PC-9 (cell line): ENCODE results near the gene GUK1. TPM values are rescaled to one million over a fixed set of nuclear protein-coding genes. Genes with fewer than 3 reads are reported as not detected.
A peak's percentile ranks its signal among the peaks of the same experiment; 100 is the strongest.

Experiments
- BruUV-seq: library from RNA; stranded (reverse); fragments of 400-500 nt; replicated peaks from 2 replicates; lab custom pipeline; 2021; lab: Mats Ljungman, UMichigan
- CTCF ChIA-PET: fragments of 300-600 bp; sonication (Branson Sonifier 250); formaldehyde crosslinking; loops from one replicate; lab custom pipeline; 2022; ENCODE audit warnings: antibody characterized with exemption; lab: Charles Lee
- POLR2A ChIA-PET: fragments of 300-600 bp; sonication (Branson Sonifier 250); formaldehyde crosslinking; loops from one replicate; lab custom pipeline; 2022; ENCODE audit warnings: antibody characterized with exemption; ENCODE audit not compliant: unreplicated experiment; lab: Charles Lee
- DNase-seq, 2 experiments: peaks; one replicate each; pipeline versions ENCODE4 v3.0.0 to v3.0.0-alpha.2; 2015 to 2022; ENCODE audit warnings: mixed read lengths in 1 of 2
- H2AFZ ChIP-seq: fragments of 200-600 bp; sonication (generic); 2 replicates; pipeline ENCODE4 v1.8.1; 2017; ENCODE audit warnings: antibody characterized with exemption
- H3F3A ChIP-seq: fragments of 200-600 bp; sonication (generic); 2 replicates; pipeline ENCODE4 v1.8.1; 2017; ENCODE audit warnings: antibody characterized with exemption, mild to moderate bottlenecking, low read depth; ENCODE audit not compliant: insufficient read depth
- H3K27ac ChIP-seq: fragments of 200-600 bp; sonication (generic); 2 replicates; pipeline ENCODE4 v1.6.1; 2016; ENCODE audit warnings: mixed run types
- H3K27me3 ChIP-seq: fragments of 200-600 bp; sonication (generic); 2 replicates; pipeline ENCODE4 v1.6.1; 2016; ENCODE audit warnings: low read depth, mixed run types; ENCODE audit not compliant: insufficient read depth
- H3K36me3 ChIP-seq: fragments of 200-600 bp; sonication (generic); 2 replicates; pipeline ENCODE4 v1.6.1; 2016; ENCODE audit warnings: low read depth, mixed run types
- H3K4me1 ChIP-seq: fragments of 200-600 bp; sonication (generic); replicated peaks from 2 replicates; pipeline ENCODE4 v1.6.1; 2016; ENCODE audit warnings: mixed run types; ENCODE audit not compliant: insufficient read depth
- H3K4me2 ChIP-seq: fragments of 200-600 bp; sonication (generic); 2 replicates; pipeline ENCODE4 v1.6.1; 2017; ENCODE audit warnings: mixed run types
- H3K4me3 ChIP-seq: fragments of 200-600 bp; sonication (generic); 2 replicates; pipeline ENCODE4 v1.6.1; 2016; ENCODE audit warnings: mixed run types
- H3K79me2 ChIP-seq: fragments of 200-600 bp; sonication (generic); 2 replicates; pipeline ENCODE4 v1.6.1; 2017; ENCODE audit warnings: low read depth, mixed run types
- H3K9me2 ChIP-seq: fragments of 200-600 bp; sonication (generic); 2 replicates; pipeline ENCODE4 v1.8.1; 2017; ENCODE audit warnings: mild to moderate bottlenecking; ENCODE audit not compliant: insufficient read depth
- H3K9me3 ChIP-seq: fragments of 200-600 bp; sonication (generic); 2 replicates; pipeline ENCODE4 v1.8.1; 2016; ENCODE audit warnings: low read depth; ENCODE audit not compliant: insufficient read depth
- H4K20me1 ChIP-seq: fragments of 200-600 bp; sonication (generic); 2 replicates; pipeline ENCODE4 v1.8.1; 2017; ENCODE audit not compliant: insufficient read depth
- CTCF ChIP-seq: fragments of 200-600 bp; sonication (generic); conservative IDR thresholded peaks from 2 replicates; pipeline ENCODE4 v1.6.1; 2017; ENCODE audit warnings: mixed run types, antibody characterized with exemption, mild to moderate bottlenecking, moderate library complexity
- EZH2 ChIP-seq: fragments of 200-600 bp; sonication (generic); IDR thresholded peaks from 2 replicates; pipeline ENCODE4 v1.8.0; 2017; ENCODE audit warnings: antibody characterized with exemption, low read depth
- intact Hi-C: fragments of 100-400 bp; cut with micrococcal nuclease; formaldehyde crosslinking; loops from one replicate; pipeline ENCODE4 v1.10.0; 2022; ENCODE audit not compliant: unreplicated experiment
- total RNA-seq: library from RNA; stranded (reverse); gene quantifications from 2 replicates; pipeline ENCODE4 v1.2.3, GENCODE V29; 2021

Gene GUK1
- total RNA-seq, 1 experiment from 2014 or later: 239 TPM

- Histone ChIP-seq H2AFZ (peak overlapping the region; percentile 93; the same call in 1 of the 2 replicates), H3K27ac (no peak overlapping the region), H3F3A (peaks cover 55% of the 10 kb centered on the region), H3K27me3 (no peaks in the 10 kb centered on the region), H3K4me1 (peaks cover 8% of the 10 kb centered on the region; the same call in 1 of the 2 replicates), H3K4me3 (peak overlapping the region; percentile 85), H3K9me3 (no peaks in the 10 kb centered on the region), H3K36me3 (peaks cover 8% of the 10 kb centered on the region; the same call in 1 of the 2 replicates), H3K4me2 (peak overlapping the region; percentile 45), H4K20me1 (peaks cover 33% of the 10 kb centered on the region), H3K9me2 (no peaks in the 10 kb centered on the region), H3K79me2 (peaks cover 9% of the 10 kb centered on the region)
- intact Hi-C loops: loop anchor here (2.0 kb wide), 1 partner anchor 97 kb away; no protein-coding TSS in a partner anchor
- TF ChIP-seq EZH2 (no peak), CTCF (no peak; the same call in 1 of the 2 replicates)
- BruUV-seq: no TSS peak
- POLR2A ChIA-PET: interaction anchor here (0.5 kb wide), 1 partner anchor 20 kb away, joined by 3 read pairs; no protein-coding TSS in a partner anchor
- CTCF ChIA-PET: no interaction called here
- DNase-seq: peak in 1 of 2 experiments; percentile 74
Observed at GRCh38 chr1:228101994-228102790, 37.9 kb upstream of the GUK1 start.

DNA sequence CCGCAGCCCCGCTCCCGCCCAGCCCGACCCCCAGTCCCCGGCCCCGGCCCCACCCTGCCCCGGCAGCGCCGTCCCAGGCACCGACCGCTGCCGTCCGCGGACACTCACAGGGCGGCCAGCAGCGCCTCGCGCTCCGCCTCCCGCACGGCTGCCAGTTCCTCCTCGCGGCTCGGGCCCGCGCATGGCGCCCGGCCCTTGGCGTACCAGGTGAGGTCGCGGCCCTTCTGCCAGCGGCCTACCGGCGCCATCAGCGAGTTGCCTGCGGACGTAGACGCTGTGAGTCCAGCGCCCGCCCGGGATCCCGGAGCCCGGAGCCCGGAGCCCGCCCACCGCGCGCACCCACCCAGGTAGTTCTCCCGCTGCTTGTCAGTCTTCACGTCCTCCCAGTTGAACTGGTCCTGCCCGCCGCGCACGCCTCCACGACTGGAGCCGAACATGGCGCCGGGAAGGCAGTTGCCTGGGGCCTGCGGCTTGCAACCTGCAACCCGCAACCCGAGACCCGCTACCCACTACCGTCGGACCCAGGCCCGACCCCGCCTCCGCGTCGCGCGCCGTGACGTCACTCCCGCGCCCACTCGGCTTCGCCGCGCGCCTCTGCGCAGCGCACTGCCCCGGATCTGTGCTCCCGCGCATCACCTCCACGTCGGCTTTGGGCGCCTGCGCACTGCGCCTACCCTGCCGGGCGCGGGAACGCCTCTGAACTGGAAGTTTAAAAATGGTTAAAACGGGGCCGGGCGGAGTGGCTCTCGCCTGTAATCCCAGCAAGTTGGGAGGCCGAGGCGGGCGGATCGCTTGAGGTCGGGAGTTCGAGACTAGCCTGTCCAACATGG lies 37.1 kb upstream of the GUK1 start, which contains the start of gene C1orf35:
C1orf35 (minus strand) TSS at position 535 of the 830 bp plus-strand sequence; CDS start at position 437, 98 bp downstream.
- POLR2A ChIA-PET: no interaction called here
- no peaks in the 10 kb centered on the region for H3K9me2 ChIP-seq
- intact Hi-C loops: loop anchor here (1.0 to 2.0 kb wide), 2 partner anchors 28 to 98 kb away; no protein-coding TSS in a partner anchor
- no peaks in the 10 kb centered on the region for H3K9me3 ChIP-seq
- CTCF ChIA-PET: no interaction called here
- H3F3A ChIP-seq: peaks cover 47% of the 10 kb centered on the region
- H3K36me3 ChIP-seq: peaks cover 8% of the 10 kb centered on the region; the same call in 1 of the 2 replicates
- peak within 1 kb of the TSS; percentile 93 for H2AFZ ChIP-seq
- peak within 1 kb of the TSS; percentile 45 for H3K4me2 ChIP-seq
- H3K27ac ChIP-seq: no peak within 1 kb of the TSS
- H3K4me1 ChIP-seq: peaks cover 9% of the 10 kb centered on the region
- H3K27me3 ChIP-seq: no peaks in the 10 kb centered on the region
- peak; percentile 79 to 95 for DNase-seq
- TSS peak; percentile 1 for BruUV-seq
- TF ChIP-seq EZH2: no peak
- no peak for TF ChIP-seq CTCF
- H4K20me1 ChIP-seq: peaks cover 25% of the 10 kb centered on the region
- peak within 1 kb of the TSS; percentile 85 for H3K4me3 ChIP-seq
- peaks cover 9% of the 10 kb centered on the region for H3K79me2 ChIP-seq
